ENCODE measurements around the gene KIRREL3. TPM values are rescaled to one million over a fixed set of nuclear protein-coding genes. Genes with fewer than 3 reads are reported as not detected.

Gene KIRREL3
- total and polyA plus RNA-seq, 9 of the 15 experiments (the other 6 are each of a cell fraction or from before 2014, with no cell fraction given), result 0.04 to 0.10 TPM; not detected in 7

GRCh38 chr11:126419801-126420697 lies 580.5 kb downstream of the KIRREL3 start (continued):
- TF ChIP-seq MAX (CRISPR knock-in tag; IDR thresholded peaks at IDR 0.05), result no peak
- no peak for TF ChIP-seq NFRKB (IDR thresholded peaks at IDR 0.05; ENCODE audit: low read depth)
- TF ChIP-seq NCOA1 (IDR thresholded peaks at IDR 0.05; ENCODE audit: low read depth), result peak; percentile 78; the same call in 1 of the 2 replicates
- TF ChIP-seq BRD9 (IDR thresholded peaks at IDR 0.05; ENCODE audit: low read depth, partially characterized antibody), result no peak
- TF ChIP-seq SIRT6 (IDR thresholded peaks at IDR 0.05; ENCODE audit: low read depth, low read length), result no peak
- TF ChIP-seq RAD21 (CRISPR knock-in tag; conservative IDR thresholded peaks at IDR 0.05 in 1 of 2, IDR thresholded peaks at IDR 0.05 in 1 of 2), result peak in 1 of 2 experiments; percentile 24; a peak in 1 of 4 replicates
- TF ChIP-seq ZNF583 (CRISPR knock-in tag; IDR thresholded peaks at IDR 0.05), result no peak
- TF ChIP-seq, protein P1, sequence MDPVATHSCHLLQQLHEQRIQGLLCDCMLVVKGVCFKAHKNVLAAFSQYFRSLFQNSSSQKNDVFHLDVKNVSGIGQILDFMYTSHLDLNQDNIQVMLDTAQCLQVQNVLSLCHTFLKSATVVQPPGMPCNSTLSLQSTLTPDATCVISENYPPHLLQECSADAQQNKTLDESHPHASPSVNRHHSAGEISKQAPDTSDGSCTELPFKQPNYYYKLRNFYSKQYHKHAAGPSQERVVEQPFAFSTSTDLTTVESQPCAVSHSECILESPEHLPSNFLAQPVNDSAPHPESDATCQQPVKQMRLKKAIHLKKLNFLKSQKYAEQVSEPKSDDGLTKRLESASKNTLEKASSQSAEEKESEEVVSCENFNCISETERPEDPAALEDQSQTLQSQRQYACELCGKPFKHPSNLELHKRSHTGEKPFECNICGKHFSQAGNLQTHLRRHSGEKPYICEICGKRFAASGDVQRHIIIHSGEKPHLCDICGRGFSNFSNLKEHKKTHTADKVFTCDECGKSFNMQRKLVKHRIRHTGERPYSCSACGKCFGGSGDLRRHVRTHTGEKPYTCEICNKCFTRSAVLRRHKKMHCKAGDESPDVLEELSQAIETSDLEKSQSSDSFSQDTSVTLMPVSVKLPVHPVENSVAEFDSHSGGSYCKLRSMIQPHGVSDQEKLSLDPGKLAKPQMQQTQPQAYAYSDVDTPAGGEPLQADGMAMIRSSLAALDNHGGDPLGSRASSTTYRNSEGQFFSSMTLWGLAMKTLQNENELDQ (CRISPR knock-in tag; IDR thresholded peaks at IDR 0.05; ENCODE audit: borderline replicate concordance), result no peak
- peak; percentile 97 for TF ChIP-seq NCOR1 (IDR thresholded peaks at IDR 0.05)
- no peak for TF ChIP-seq TCF7 (IDR thresholded peaks at IDR 0.05; ENCODE audit: borderline replicate concordance)
- no peak for TF ChIP-seq ZNF384 (IDR thresholded peaks at IDR 0.05; ENCODE audit: low read depth, low read length)
- no peak for TF ChIP-seq CEBPB (tag; IDR thresholded peaks at IDR 0.05)
- no peak for TF ChIP-seq ZC3H11A (IDR thresholded peaks at IDR 0.05; ENCODE audit: low read depth, low read length)
- TF ChIP-seq ZFP30 (CRISPR knock-in tag; IDR thresholded peaks at IDR 0.05; ENCODE audit: borderline replicate concordance), result no peak
- peak; percentile 65 for TF ChIP-seq MYC (IDR thresholded peaks at IDR 0.05; ENCODE audit: low read depth, low read length)
- no peak for TF ChIP-seq MYC (CRISPR knock-in tag; IDR thresholded peaks at IDR 0.05; ENCODE audit: borderline replicate concordance, low read depth)
- TF ChIP-seq RAD51 (IDR thresholded peaks at IDR 0.05; ENCODE audit: borderline replicate concordance, low read depth), result no peak; the same call in 1 of the 2 replicates
- no peak for TF ChIP-seq POLR2A (conservative IDR thresholded peaks at IDR 0.05)
- TF ChIP-seq ZNF121 (CRISPR knock-in tag; conservative IDR thresholded peaks at IDR 0.05), result no peak
- no peak for TF ChIP-seq SRSF9 (IDR thresholded peaks at IDR 0.05; ENCODE audit: borderline replicate concordance, low read depth, low read length)
- no peak for TF ChIP-seq XRCC5 (IDR thresholded peaks at IDR 0.05; ENCODE audit: low read depth, low read length)
- TF ChIP-seq CREB1 (IDR thresholded peaks at IDR 0.05), result peak; percentile 74; the same call in 1 of the 2 replicates
- no peak for TF ChIP-seq CREB1 (CRISPR knock-in tag; IDR thresholded peaks at IDR 0.05)
- TF ChIP-seq ZNF766 (CRISPR knock-in tag; conservative IDR thresholded peaks at IDR 0.05), result peak; percentile 92
- TF ChIP-seq, protein P2, sequence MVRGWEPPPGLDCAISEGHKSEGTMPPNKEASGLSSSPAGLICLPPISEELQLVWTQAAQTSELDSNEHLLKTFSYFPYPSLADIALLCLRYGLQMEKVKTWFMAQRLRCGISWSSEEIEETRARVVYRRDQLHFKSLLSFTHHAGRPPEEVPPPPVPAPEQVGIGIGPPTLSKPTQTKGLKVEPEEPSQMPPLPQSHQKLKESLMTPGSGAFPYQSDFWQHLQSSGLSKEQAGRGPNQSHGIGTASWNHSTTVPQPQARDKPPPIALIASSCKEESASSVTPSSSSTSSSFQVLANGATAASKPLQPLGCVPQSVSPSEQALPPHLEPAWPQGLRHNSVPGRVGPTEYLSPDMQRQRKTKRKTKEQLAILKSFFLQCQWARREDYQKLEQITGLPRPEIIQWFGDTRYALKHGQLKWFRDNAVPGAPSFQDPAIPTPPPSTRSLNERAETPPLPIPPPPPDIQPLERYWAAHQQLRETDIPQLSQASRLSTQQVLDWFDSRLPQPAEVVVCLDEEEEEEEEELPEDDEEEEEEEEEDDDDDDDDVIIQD (CRISPR knock-in tag; IDR thresholded peaks at IDR 0.05), result no peak
- no peak for TF ChIP-seq ZNF232 (CRISPR knock-in tag; IDR thresholded peaks at IDR 0.05)
- 0 out of 2 replicates have a peak, but pooled peaks have one; percentile 51 for TF ChIP-seq MYNN (IDR thresholded peaks at IDR 0.05)
- no peak for TF ChIP-seq MYNN (CRISPR knock-in tag; IDR thresholded peaks at IDR 0.05)

All from K562 (cell line).